ENCODE measurements around the gene PGBD5. TPM values are rescaled to one million over a fixed set of nuclear protein-coding genes. Genes with fewer than 3 reads are reported as not detected.

Gene PGBD5
- polyA plus RNA-seq, 1 of the 3 experiments (the other 2 are of a cell fraction) = 0.15 TPM

GRCh38 chr1:230427094-230427876, 1.2 kb upstream of the PGBD5 start:
- H4K20me1 ChIP-seq (ENCODE audit: insufficient read depth) = no peaks in the 10 kb centered on the region
- H3K4me1 ChIP-seq (ENCODE audit: control insufficient read depth in 1 of 2, insufficient read depth in 2 of 2, low read depth in 1 of 2, low read length in 1 of 2) = peaks cover 0 to 32% of the 10 kb centered on the region in 2 experiments; a peak in 2 of 4 replicates
- CTCF ChIA-PET = interaction anchor here (0.7 to 1.3 kb wide), 3 partner anchors 13 to 215 kb away, joined by 3 to 4 read pairs (median 3); partner anchors contain the start of gene COG2
- peaks cover 28% of the 10 kb centered on the region for H3K27me3 ChIP-seq (ENCODE audit: insufficient read depth)
- H3K4me3 ChIP-seq (ENCODE audit: low read depth in 2 of 2, low read length in 1 of 2) = peak overlapping the region; percentile 47 to 50; a peak in 3 of 4 replicates
- H3K36me3 ChIP-seq (replicated peaks in 1 of 2; ENCODE audit: control insufficient read depth in 1 of 2, insufficient read depth in 2 of 2, low read length in 1 of 2) = no peaks in the 10 kb centered on the region
- H2AFZ ChIP-seq (ENCODE audit: low read depth) = no peak overlapping the region
- 67% methylated on average over 11 of the region's 11 CpGs for WGBS (ENCODE audit: low lambda C conversion rate)
- no peaks in the 10 kb centered on the region for H3F3A ChIP-seq (replicated peaks; ENCODE audit: insufficient read depth)
- H3K9ac ChIP-seq = no peak overlapping the region
- peak overlapping the region in 1 of 2 experiments; percentile 60; a peak in 2 of 4 replicates for H3K27ac ChIP-seq (ENCODE audit: low read depth in 2 of 2, low read length in 1 of 2)
- TF ChIP-seq USF1 (IDR thresholded peaks at IDR 0.05; ENCODE audit: borderline replicate concordance, low read depth) = no peak
- TF ChIP-seq RFX5 (IDR thresholded peaks at IDR 0.05; ENCODE audit: low read length) = no peak
- TF ChIP-seq RAD21 (IDR thresholded peaks at IDR 0.05; ENCODE audit: low read length) = no peak
- POLR2A ChIA-PET = interaction anchor here (1.0 kb wide), 1 partner anchor 56 kb away, joined by 3 read pairs; no protein-coding TSS in a partner anchor
- H3K9me2 ChIP-seq = no peaks in the 10 kb centered on the region
- H3K4me2 ChIP-seq = peak overlapping the region; percentile 72; the same call in 1 of the 2 replicates
- H3K9me3 ChIP-seq = no peaks in the 10 kb centered on the region
- H3K79me2 ChIP-seq (ENCODE audit: insufficient read depth) = no peaks in the 10 kb centered on the region
- no peak for DNase-seq

- CTCF ChIA-PET = interaction anchor here (1.0 kb wide), 1 partner anchor 46 kb away, joined by 4 read pairs; no protein-coding TSS in a partner anchor
- peak; percentile 75 for DNase-seq
- TF ChIP-seq USF1 (IDR thresholded peaks at IDR 0.05; ENCODE audit: borderline replicate concordance, low read depth) (no peak), EP300 (IDR thresholded peaks at IDR 0.05; ENCODE audit: borderline replicate concordance in 1 of 2, low read depth in 1 of 2, low read length in 1 of 2) (no peak), ELF1 (IDR thresholded peaks at IDR 0.05) (no peak), ZBTB33 (IDR thresholded peaks at IDR 0.05; ENCODE audit: borderline replicate concordance, low read depth) (no peak), MXI1 (IDR thresholded peaks at IDR 0.05; ENCODE audit: low read depth, low read length) (no peak), MEF2A (IDR thresholded peaks at IDR 0.05; ENCODE audit: borderline replicate concordance, low read depth) (no peak), TEAD4 (IDR thresholded peaks at IDR 0.05; ENCODE audit: borderline replicate concordance, insufficient read depth) (no peak), CHD2 (IDR thresholded peaks at IDR 0.05; ENCODE audit: low read length, partially characterized antibody) (no peak), MAX (IDR thresholded peaks at IDR 0.05; ENCODE audit: low read depth) (no peak), FOXM1 (IDR thresholded peaks at IDR 0.05; ENCODE audit: low read depth) (no peak), PBX3 (IDR thresholded peaks at IDR 0.05) (no peak), TCF12 (IDR thresholded peaks at IDR 0.05) (no peak)
Measured at GRCh38 chr1:230425252-230426091, 660 bp downstream of the PGBD5 start.

More at GRCh38 chr1:230425252-230426091, 660 bp downstream of the PGBD5 start:
- H3K27ac ChIP-seq (ENCODE audit: low read depth in 2 of 2, low read length in 1 of 2) = peak overlapping the region in 1 of 2 experiments; percentile 53; a peak in 1 of 4 replicates
- H3K36me3 ChIP-seq (replicated peaks in 1 of 2; ENCODE audit: control insufficient read depth in 1 of 2, insufficient read depth in 2 of 2, low read length in 1 of 2) = no peaks in the 10 kb centered on the region
- H3F3A ChIP-seq (replicated peaks; ENCODE audit: insufficient read depth) = no peaks in the 10 kb centered on the region
- no peaks in the 10 kb centered on the region for H4K20me1 ChIP-seq (ENCODE audit: insufficient read depth)
- H3K9me3 ChIP-seq = no peaks in the 10 kb centered on the region
- H3K4me1 ChIP-seq (ENCODE audit: control insufficient read depth in 1 of 2, insufficient read depth in 2 of 2, low read depth in 1 of 2, low read length in 1 of 2) = peaks cover 0 to 33% of the 10 kb centered on the region in 2 experiments; a peak in 2 of 4 replicates
- H3K27me3 ChIP-seq (ENCODE audit: insufficient read depth) = peaks cover 33% of the 10 kb centered on the region
- 5% methylated on average over 3 of the region's 108 CpGs for WGBS (ENCODE audit: low lambda C conversion rate)
- H3K4me3 ChIP-seq (ENCODE audit: low read depth in 2 of 2, low read length in 1 of 2) = peak overlapping the region; percentile 35 to 50; a peak in 3 of 4 replicates
- no peaks in the 10 kb centered on the region for H3K79me2 ChIP-seq (ENCODE audit: insufficient read depth)
- no peaks in the 10 kb centered on the region for H3K9me2 ChIP-seq
- no peak overlapping the region for H2AFZ ChIP-seq (ENCODE audit: low read depth)
- no peak overlapping the region for H3K9ac ChIP-seq
- POLR2A ChIA-PET = interaction anchor here (0.6 kb wide), 1 partner anchor 441 kb away, joined by 3 read pairs; no protein-coding TSS in a partner anchor
- H3K4me2 ChIP-seq = peak overlapping the region; percentile 19; the same call in 1 of the 2 replicates

Data from SK-N-SH (cell line).